GM23338 (cell line): ENCODE results near the gene EEF1AKMT4. TPM values are rescaled to one million over a fixed set of nuclear protein-coding genes. Genes with fewer than 3 reads are reported as not detected.

Experiments used
- ATAC-seq: fragments of 200-7000 bp; cut with Tn5 transposase; 3 replicates; pipeline ENCODE4 v1.9.1; 2020
- DNase-seq: peaks from one replicate; pipeline ENCODE4 v3.0.0-alpha.2; 2015; ENCODE audit warnings: low spot score
- H2AFZ ChIP-seq: fragments of 200-600 bp; sonication (generic); 2 replicates; pipeline ENCODE4 v1.8.0; 2016; ENCODE audit warnings: antibody characterized with exemption, mild to moderate bottlenecking, moderate library complexity
- H3F3A ChIP-seq: fragments of 200-600 bp; sonication (generic); replicated peaks from 2 replicates; pipeline ENCODE4 v1.8.0; 2017; ENCODE audit warnings: antibody characterized with exemption, mixed run types, low read depth
- H3K27ac ChIP-seq: fragments of 200-600 bp; sonication (generic); 2 replicates; pipeline ENCODE4 v1.6.1; 2016; ENCODE audit warnings: low read depth
- H3K27me3 ChIP-seq: fragments of 200-600 bp; sonication (generic); 2 replicates; pipeline ENCODE4 v1.8.0; 2016; ENCODE audit warnings: mild to moderate bottlenecking, mixed run types, moderate library complexity; ENCODE audit not compliant: insufficient read depth
- H3K36me3 ChIP-seq: fragments of 200-600 bp; sonication (generic); 2 replicates; pipeline ENCODE4 v1.8.0; 2016; ENCODE audit warnings: mild to moderate bottlenecking; ENCODE audit not compliant: insufficient read depth
- H3K4me1 ChIP-seq: fragments of 200-600 bp; sonication (generic); 2 replicates; pipeline ENCODE4 v1.8.0; 2016; ENCODE audit warnings: mild to moderate bottlenecking, moderate library complexity; ENCODE audit not compliant: insufficient read depth
- H3K4me2 ChIP-seq: fragments of 200-600 bp; sonication (generic); 2 replicates; pipeline ENCODE4 v1.7.1; 2017; ENCODE audit warnings: mixed run types
- H3K4me3 ChIP-seq: fragments of 200-600 bp; sonication (generic); 2 replicates; pipeline ENCODE4 v1.6.1; 2016; ENCODE audit warnings: mixed run types
- H3K79me2 ChIP-seq: fragments of 200-600 bp; sonication (generic); replicated peaks from 2 replicates; pipeline ENCODE4 v1.8.0; 2017; ENCODE audit warnings: mild to moderate bottlenecking; ENCODE audit not compliant: insufficient read depth
- H3K9me2 ChIP-seq: fragments of 200-600 bp; sonication (generic); 2 replicates; pipeline ENCODE4 v1.8.0; 2017; ENCODE audit not compliant: insufficient read depth
- H4K20me1 ChIP-seq: fragments of 200-600 bp; sonication (generic); replicated peaks from 2 replicates; pipeline ENCODE4 v1.8.0; 2017; ENCODE audit warnings: mild to moderate bottlenecking; ENCODE audit not compliant: insufficient read depth
- H3K27ac Mint-ChIP-seq: 2 replicates; pipeline ENCODE4 v1.8.0; 2020; ENCODE audit warnings: inconsistent platforms, mild to moderate bottlenecking, moderate library complexity, mixed read lengths
- H3K27me3 Mint-ChIP-seq: 3 replicates; pipeline ENCODE4 v1.8.0; 2022; ENCODE audit warnings: low read depth, mild to moderate bottlenecking, moderate library complexity, mixed read lengths, inconsistent platforms; ENCODE audit not compliant: insufficient read depth, poor library complexity
- H3K36me3 Mint-ChIP-seq: 3 replicates; pipeline ENCODE4 v1.8.0; 2021; ENCODE audit warnings: low read depth, mild to moderate bottlenecking, inconsistent platforms, moderate library complexity, mixed read lengths
- H3K4me1 Mint-ChIP-seq: 3 replicates; pipeline ENCODE4 v1.8.0; 2020; ENCODE audit warnings: mild to moderate bottlenecking, inconsistent platforms, mixed read lengths
- H3K4me3 Mint-ChIP-seq: 3 replicates; pipeline ENCODE4 v1.8.0; 2021; ENCODE audit warnings: moderate library complexity, mild to moderate bottlenecking, inconsistent platforms, mixed read lengths
- H3K9me3 Mint-ChIP-seq: 3 replicates; pipeline ENCODE4 v1.8.0; 2020; ENCODE audit warnings: moderate library complexity, mild to moderate bottlenecking, inconsistent platforms, mixed read lengths
- CTCF ChIP-seq, 2 experiments: fragments of 200-600 bp in 1 of 2; sonication (generic) in 1 of 2; conservative IDR thresholded peaks; 2 replicates each; pipeline versions ENCODE4 v1.5.1 to v1.6.1; 2016 to 2017; ENCODE audit warnings: antibody characterized with exemption in 2 of 2, low read depth in 2 of 2, mild to moderate bottlenecking in 2 of 2, moderate library complexity in 1 of 2
- EZH2 ChIP-seq: fragments of 200-600 bp; sonication (generic); IDR thresholded peaks from one replicate; pipeline ENCODE4 v1.8.0; 2017; ENCODE audit warnings: antibody characterized with exemption, mild to moderate bottlenecking, low read depth; ENCODE audit not compliant: unreplicated experiment
- NANOG ChIP-seq: IDR thresholded peaks from 2 replicates; pipeline ENCODE4 v1.6.1; 2016; ENCODE audit warnings: antibody characterized with exemption, borderline replicate concordance
- POLR2AphosphoS5 ChIP-seq: IDR thresholded peaks from 2 replicates; pipeline ENCODE4 v1.6.1; 2016; ENCODE audit warnings: antibody characterized with exemption, low read depth
- ZNF114 ChIP-seq: fragments of 250-450 bp; sonication (Bioruptor Pico); IDR thresholded peaks from 2 replicates; pipeline ENCODE4 v1.5.0; 2020; ENCODE audit warnings: mild to moderate bottlenecking, moderate library complexity
- ZNF462 ChIP-seq: fragments of 250-450 bp; sonication (Bioruptor Pico); IDR thresholded peaks from 2 replicates; pipeline ENCODE4 v1.5.0; 2020; ENCODE audit warnings: mild to moderate bottlenecking, moderate library complexity
- polyA plus RNA-seq: library from polyadenylated mRNA; unstranded; fragments of >200 nt; fragmentation: Nextera tagmentation; extraction: Ambion mirVana; gene quantifications from 2 replicates; pipeline ENCODE4 v1.2.1, GENCODE V29; 2016
- total RNA-seq: library from RNA; depleted of rRNA; stranded (reverse); fragments of >200 nt; shearing (Covaris generic); gene quantifications from 2 replicates; pipeline ENCODE4 v1.2.3, GENCODE V29; 2014

The EEF1AKMT4 gene
- total and polyA plus RNA-seq, 2 experiments from 2014 or later = 12.9 to 14.3 TPM

GRCh38 chr3:184259396-184259877, 10.0 kb downstream of the EEF1AKMT4 start (continued):
- no peak for TF ChIP-seq ZNF462 (CRISPR knock-in tag)

GRCh38 chr3:184259878-184260723, 10.6 kb downstream of the EEF1AKMT4 start:
- Mint-ChIP-seq H3K27ac (no peak overlapping the region), H3K36me3 (peaks cover 8% of the 10 kb centered on the region; the same call in 1 of the 3 replicates), H3K4me3 (peak overlapping the region; percentile 86), H3K9me3 (no peaks in the 10 kb centered on the region; the same call in 1 of the 3 replicates), H3K27me3 (peaks cover 58% of the 10 kb centered on the region), H3K4me1 (peaks cover 14% of the 10 kb centered on the region)
- DNase-seq = peak; percentile 69
- Histone ChIP-seq H3K27ac (no peak overlapping the region), H3K36me3 (no peaks in the 10 kb centered on the region), H3K4me2 (peak overlapping the region; percentile 91), H4K20me1 (peaks cover 19% of the 10 kb centered on the region), H3F3A (peaks cover 15% of the 10 kb centered on the region), H2AFZ (peak overlapping the region; percentile 74), H3K4me3 (peak overlapping the region; percentile 76), H3K9me2 (no peaks in the 10 kb centered on the region), H3K27me3 (peaks cover 73% of the 10 kb centered on the region), H3K79me2 (no peaks in the 10 kb centered on the region), H3K4me1 (peaks cover 3% of the 10 kb centered on the region; the same call in 1 of the 2 replicates)
- peak; percentile 7 for ATAC-seq
- TF ChIP-seq NANOG (no peak), POLR2AphosphoS5 (no peak), CTCF (conservative IDR thresholded peaks at IDR 0.05; ENCODE audit: low read depth in 2 of 2) (no peak), ZNF114 (CRISPR knock-in tag) (no peak), EZH2 (peak; percentile 77)
